Measurements from ENCODE around the gene PTPRCAP. TPM values are rescaled to one million over a fixed set of nuclear protein-coding genes. Genes with fewer than 3 reads are reported as not detected.
A peak's percentile ranks its signal among the peaks of the same experiment; 100 is the strongest.

PTPRCAP gene
- total and polyA plus RNA-seq, 9 of the 15 experiments (the other 6 are each of a cell fraction or from before 2014, with no cell fraction given): 0.22 to 2.0 (median 1.1) TPM; not detected in 4

GRCh38 chr11:67420646-67421429, 16.6 kb downstream of the PTPRCAP start (continued):
- TF ChIP-seq ZFP30 (CRISPR knock-in tag; IDR thresholded peaks at IDR 0.05; ENCODE audit: borderline replicate concordance) (no peak), ZNF655 (CRISPR knock-in tag; IDR thresholded peaks at IDR 0.05) (no peak), ZFX (CRISPR knock-in tag; IDR thresholded peaks at IDR 0.05) (peak; percentile 70), RUNX1 (IDR thresholded peaks at IDR 0.05; ENCODE audit: low read depth) (no peak), E2F4 (CRISPR knock-in tag; IDR thresholded peaks at IDR 0.05; ENCODE audit: low read depth) (no peak), ZEB2 (IDR thresholded peaks at IDR 0.05) (no peak), USF1 (CRISPR knock-in tag; IDR thresholded peaks at IDR 0.05) (no peak), SAFB (IDR thresholded peaks at IDR 0.05; ENCODE audit: borderline replicate concordance, low read depth, low read length) (no peak), KDM4B (IDR thresholded peaks at IDR 0.05; ENCODE audit: borderline replicate concordance in 2 of 2, low read depth in 1 of 2) (no peak), ZNF785 (CRISPR knock-in tag; IDR thresholded peaks at IDR 0.05) (no peak), ZNF347 (CRISPR knock-in tag; IDR thresholded peaks at IDR 0.05; ENCODE audit: low read depth) (no peak), ZNF445 (CRISPR knock-in tag; IDR thresholded peaks at IDR 0.05; ENCODE audit: low read depth) (no peak), MBD1 (CRISPR knock-in tag; IDR thresholded peaks at IDR 0.05) (no peak), POLR3A (IDR thresholded peaks at IDR 0.05; ENCODE audit: borderline replicate concordance, extremely low read depth, insufficient read depth, insufficient read length) (no peak), SMARCA4 (IDR thresholded peaks at IDR 0.05) (no peak), LCOR (CRISPR knock-in tag; IDR thresholded peaks at IDR 0.05) (no peak), FIP1L1 (IDR thresholded peaks at IDR 0.05; ENCODE audit: low read depth, low read length, poor library complexity, severe bottlenecking) (no peak), TFAM (CRISPR knock-in tag; conservative IDR thresholded peaks at IDR 0.05) (no peak), MYBL2 (IDR thresholded peaks at IDR 0.05; ENCODE audit: low read depth) (no peak), MYBL2 (CRISPR knock-in tag; IDR thresholded peaks at IDR 0.05; ENCODE audit: borderline replicate concordance) (no peak), SREBF2 (CRISPR knock-in tag; IDR thresholded peaks at IDR 0.05) (no peak), TCF7 (IDR thresholded peaks at IDR 0.05; ENCODE audit: borderline replicate concordance) (no peak), ZNF217 (CRISPR knock-in tag; IDR thresholded peaks at IDR 0.05) (no peak), BRD9 (IDR thresholded peaks at IDR 0.05; ENCODE audit: low read depth, partially characterized antibody) (no peak), HDGF (IDR thresholded peaks at IDR 0.05) (no peak), ZNF436 (CRISPR knock-in tag; IDR thresholded peaks at IDR 0.05) (no peak)
